Measurements from ENCODE around the gene SRRM3. TPM values are rescaled to one million over a fixed set of nuclear protein-coding genes. Genes with fewer than 3 reads are reported as not detected.

SRRM3 gene
- polyA plus RNA-seq, 1 donor (not counting 4 experiments of a cell fraction or from before 2014, with no cell fraction given): 0.30 TPM

DNA sequence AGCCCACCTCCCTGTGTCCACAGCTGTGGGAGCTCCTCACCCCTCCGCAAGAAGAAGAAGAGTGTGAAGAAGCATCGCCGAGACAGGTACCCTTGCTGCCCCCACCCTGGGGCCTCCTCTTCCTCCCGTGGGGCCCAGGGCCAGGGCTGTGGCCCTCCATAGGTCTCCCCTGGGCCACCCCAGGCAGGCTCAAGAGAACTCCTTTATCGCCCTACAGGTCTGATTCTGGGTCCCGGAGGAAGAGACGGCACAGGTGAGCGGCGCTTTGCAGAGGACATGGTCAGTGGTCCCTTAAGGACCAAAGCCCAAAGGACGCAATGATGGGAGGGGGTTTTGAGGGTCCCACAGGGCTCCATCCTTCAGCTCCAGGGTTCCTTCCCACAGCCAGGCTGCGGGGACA lies 59.6 kb downstream of the SRRM3 start:
- dilution Hi-C loops (cut with MboI; ENCODE audit: extremely low pct_ligation_motif_present, low sequenced_read_pairs): no loop called here
- TF ChIP-seq, protein P1, sequence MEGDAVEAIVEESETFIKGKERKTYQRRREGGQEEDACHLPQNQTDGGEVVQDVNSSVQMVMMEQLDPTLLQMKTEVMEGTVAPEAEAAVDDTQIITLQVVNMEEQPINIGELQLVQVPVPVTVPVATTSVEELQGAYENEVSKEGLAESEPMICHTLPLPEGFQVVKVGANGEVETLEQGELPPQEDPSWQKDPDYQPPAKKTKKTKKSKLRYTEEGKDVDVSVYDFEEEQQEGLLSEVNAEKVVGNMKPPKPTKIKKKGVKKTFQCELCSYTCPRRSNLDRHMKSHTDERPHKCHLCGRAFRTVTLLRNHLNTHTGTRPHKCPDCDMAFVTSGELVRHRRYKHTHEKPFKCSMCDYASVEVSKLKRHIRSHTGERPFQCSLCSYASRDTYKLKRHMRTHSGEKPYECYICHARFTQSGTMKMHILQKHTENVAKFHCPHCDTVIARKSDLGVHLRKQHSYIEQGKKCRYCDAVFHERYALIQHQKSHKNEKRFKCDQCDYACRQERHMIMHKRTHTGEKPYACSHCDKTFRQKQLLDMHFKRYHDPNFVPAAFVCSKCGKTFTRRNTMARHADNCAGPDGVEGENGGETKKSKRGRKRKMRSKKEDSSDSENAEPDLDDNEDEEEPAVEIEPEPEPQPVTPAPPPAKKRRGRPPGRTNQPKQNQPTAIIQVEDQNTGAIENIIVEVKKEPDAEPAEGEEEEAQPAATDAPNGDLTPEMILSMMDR (optimal IDR thresholded peaks at IDR 0.05 in 1 of 3, IDR thresholded peaks at IDR 0.05 in 1 of 3, conservative IDR thresholded peaks at IDR 0.05 in 1 of 3; ENCODE audit: extremely low read depth in 1 of 3, insufficient read depth in 2 of 3, low read length in 3 of 3): no peak
- DNase-seq (ENCODE audit: low read depth, low spot score) (no peak), FAIRE-seq (no peak)
- peaks cover 9% of the 10 kb centered on the region for H3K27me3 ChIP-seq (ENCODE audit: control insufficient read depth, extremely low read depth, insufficient read depth, low read length)
- H3K9ac ChIP-seq (ENCODE audit: control insufficient read depth, extremely low read depth, insufficient read depth, low read length): no peak overlapping the region
- H3K9me3 ChIP-seq (ENCODE audit: control insufficient read depth, low read depth, low read length): no peaks in the 10 kb centered on the region
- H3K4me1 ChIP-seq (ENCODE audit: control insufficient read depth, extremely low read depth, insufficient read depth, low read length): no peaks in the 10 kb centered on the region
- H2AFZ ChIP-seq (ENCODE audit: control insufficient read depth, low read length): no peak overlapping the region
- no peak overlapping the region for H3K27ac ChIP-seq (ENCODE audit: control insufficient read depth, insufficient read depth, low read length)
- no peaks in the 10 kb centered on the region for H3K36me3 ChIP-seq (ENCODE audit: control insufficient read depth in 2 of 2, extremely low read depth in 1 of 2, insufficient read depth in 2 of 2, low read length in 2 of 2)
- H3K4me2 ChIP-seq (ENCODE audit: control insufficient read depth, extremely low read depth, insufficient read depth, low read depth, low read length): no peak overlapping the region
- no peaks in the 10 kb centered on the region for H3K9me1 ChIP-seq (ENCODE audit: control insufficient read depth, extremely low read depth, insufficient read depth, low read length)
- no peak overlapping the region for H3K4me3 ChIP-seq (ENCODE audit: control insufficient read depth in 2 of 3, extremely low read depth in 1 of 3, insufficient read depth in 2 of 3, low read depth in 1 of 3, low read length in 3 of 3)
- H4K20me1 ChIP-seq (ENCODE audit: control insufficient read depth, extremely low read depth, insufficient read depth, low read length): no peaks in the 10 kb centered on the region
- no peaks in the 10 kb centered on the region for H3K79me2 ChIP-seq (ENCODE audit: control insufficient read depth, insufficient read depth, low read length)

DNA sequence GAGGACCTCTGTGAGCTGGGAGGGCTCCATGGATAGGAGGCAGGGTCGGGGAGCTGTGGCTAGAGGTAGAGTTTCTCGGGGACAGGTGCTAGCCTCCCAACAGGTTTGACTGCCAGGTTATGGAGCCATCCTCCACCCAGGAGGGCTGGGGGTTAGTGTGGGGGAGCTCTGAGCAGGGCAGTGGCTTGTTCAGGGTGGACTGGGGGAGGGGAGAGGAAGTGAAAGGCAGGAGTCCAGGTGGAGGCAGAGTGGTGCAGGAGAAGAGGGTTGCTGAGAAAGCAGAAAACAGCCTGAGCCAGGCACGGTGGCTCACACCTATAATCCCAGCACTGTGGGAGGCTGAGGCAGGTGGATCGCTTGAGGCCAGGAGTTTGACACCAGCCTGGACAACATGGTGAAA lies 60.2 kb downstream of the SRRM3 start:
- Histone ChIP-seq H3K9me3 (ENCODE audit: control insufficient read depth, low read depth, low read length) (no peaks in the 10 kb centered on the region), H4K20me1 (ENCODE audit: control insufficient read depth, extremely low read depth, insufficient read depth, low read length) (no peaks in the 10 kb centered on the region), H3K36me3 (ENCODE audit: control insufficient read depth in 2 of 2, extremely low read depth in 1 of 2, insufficient read depth in 2 of 2, low read length in 2 of 2) (no peaks in the 10 kb centered on the region), H3K27me3 (ENCODE audit: control insufficient read depth, extremely low read depth, insufficient read depth, low read length) (peaks cover 14% of the 10 kb centered on the region), H3K79me2 (ENCODE audit: control insufficient read depth, insufficient read depth, low read length) (no peaks in the 10 kb centered on the region), H3K4me2 (ENCODE audit: control insufficient read depth, extremely low read depth, insufficient read depth, low read depth, low read length) (no peak overlapping the region), H3K9me1 (ENCODE audit: control insufficient read depth, extremely low read depth, insufficient read depth, low read length) (no peaks in the 10 kb centered on the region), H3K4me3 (ENCODE audit: control insufficient read depth in 2 of 3, extremely low read depth in 1 of 3, insufficient read depth in 2 of 3, low read depth in 1 of 3, low read length in 3 of 3) (no peak overlapping the region), H2AFZ (ENCODE audit: control insufficient read depth, low read length) (no peak overlapping the region), H3K27ac (ENCODE audit: control insufficient read depth, insufficient read depth, low read length) (no peak overlapping the region), H3K9ac (ENCODE audit: control insufficient read depth, extremely low read depth, insufficient read depth, low read length) (no peak overlapping the region), H3K4me1 (ENCODE audit: control insufficient read depth, extremely low read depth, insufficient read depth, low read length) (peaks cover 2% of the 10 kb centered on the region)
- FAIRE-seq (no peak), DNase-seq (ENCODE audit: low read depth, low spot score) (no peak)
- TF ChIP-seq EZH2 (IDR thresholded peaks at IDR 0.05; ENCODE audit: low read length): no peak
- TF ChIP-seq, protein P1 (optimal IDR thresholded peaks at IDR 0.05 in 1 of 3, IDR thresholded peaks at IDR 0.05 in 1 of 3, conservative IDR thresholded peaks at IDR 0.05 in 1 of 3; ENCODE audit: extremely low read depth in 1 of 3, insufficient read depth in 2 of 3, low read length in 3 of 3): no peak
- dilution Hi-C loops (cut with MboI; ENCODE audit: extremely low pct_ligation_motif_present, low sequenced_read_pairs): no loop called here
